Esophagus squamous epithelium (tissue), 4 donors: Measurements from ENCODE around the gene LPP.

Experiments used
- CTCF ChIP-seq, 6 experiments: fragments of 450-650 bp in 4 of 6; fragments of 200-600 bp in 2 of 6; sonication (generic) in 2 of 6; IDR thresholded peaks; one replicate each; pipeline ENCODE4 v1.5.1; 2016 to 2019; ENCODE audit warnings: antibody characterized with exemption in 6 of 6, mild to moderate bottlenecking in 4 of 6, moderate library complexity in 4 of 6
- POLR2A ChIP-seq, 4 donors: fragments of 450-650 bp; IDR thresholded peaks; one replicate each; pipeline ENCODE4 v1.6.1; 2017; ENCODE audit warnings: antibody characterized with exemption in 4 of 4, mild to moderate bottlenecking in 4 of 4, moderate library complexity in 3 of 4

GRCh38 chr3:188157971-188158370 lies 4.0 kb downstream of the LPP start:
- no peak for TF ChIP-seq CTCF (IDR thresholded peaks at IDR 0.05)
- TF ChIP-seq POLR2A (IDR thresholded peaks at IDR 0.05): no peak
